ENCODE measurements around the gene ZNF827. TPM values are rescaled to one million over a fixed set of nuclear protein-coding genes. Genes with fewer than 3 reads are reported as not detected.

The ZNF827 gene
- total RNA-seq, 1 experiment from 2014 or later: 1.8 TPM

DNA sequence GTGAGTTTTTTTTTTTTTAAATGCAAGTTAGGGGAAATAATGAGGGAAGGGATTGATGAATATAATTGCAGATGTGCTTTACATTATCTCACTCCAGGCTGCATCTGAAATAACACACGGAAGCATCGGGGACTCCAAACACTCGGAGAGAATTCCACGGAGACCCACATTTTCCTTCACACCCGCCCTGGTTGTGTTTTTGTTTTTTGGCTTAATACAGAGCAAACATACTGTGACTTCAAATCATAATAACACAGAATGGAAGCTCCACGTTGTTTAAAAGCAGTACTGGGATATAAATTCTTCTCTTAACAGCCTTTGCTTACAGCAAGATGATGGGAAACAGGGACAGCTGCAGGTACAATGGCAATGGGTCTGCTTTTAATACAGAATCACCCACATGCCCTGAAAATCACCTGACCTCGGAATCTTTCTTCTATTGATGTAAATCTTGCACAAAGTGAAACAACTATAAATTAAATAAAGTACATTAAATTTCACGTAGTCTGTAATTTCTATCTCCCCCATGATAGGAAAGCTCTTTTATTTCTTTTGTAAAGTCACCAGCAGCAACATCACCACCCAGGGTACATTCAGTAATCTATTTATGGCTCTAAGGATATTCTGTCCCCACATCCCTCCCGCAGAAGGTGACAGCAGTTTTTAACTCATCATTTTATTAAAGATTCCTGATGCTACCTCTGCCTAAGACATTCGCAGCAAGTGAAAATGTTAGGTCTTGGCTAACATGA is 119.3 kb downstream of the ZNF827 start:
- in situ Hi-C loops (cut with HindIII; ENCODE audit: low pct_unique_long_range_greater_than_20kb, low sequenced_read_pairs): no loop called here
- DNase-seq (ENCODE audit: low read depth): no peak

DNA sequence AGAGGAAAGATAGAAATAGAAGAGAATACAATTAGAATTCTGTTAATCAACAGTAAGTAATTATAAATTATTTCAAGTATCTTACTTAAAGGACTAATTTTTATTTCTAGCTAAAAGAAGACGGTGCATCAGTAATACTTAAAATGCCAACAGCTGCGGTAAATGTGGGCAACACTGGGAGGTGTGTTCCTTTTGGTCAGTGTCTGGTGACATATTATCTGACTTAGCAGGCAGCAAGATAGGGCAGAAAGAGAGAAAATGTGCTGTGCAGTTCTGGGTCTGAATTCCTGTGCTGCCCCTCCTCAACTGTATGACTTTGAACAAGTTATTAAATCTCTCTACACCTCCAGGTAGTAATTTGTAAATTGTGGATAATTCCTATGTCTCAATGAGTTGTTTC is 120.6 kb downstream of the ZNF827 start:
- in situ Hi-C loops (cut with HindIII; ENCODE audit: low pct_unique_long_range_greater_than_20kb, low sequenced_read_pairs): no loop called here
- DNase-seq (ENCODE audit: low read depth): no peak

- in situ Hi-C loops (cut with HindIII; ENCODE audit: low pct_unique_long_range_greater_than_20kb, low sequenced_read_pairs): no loop called here
- DNase-seq (ENCODE audit: low read depth): no peak
Observed at GRCh38 chr4:145816091-145816490, 122.5 kb downstream of the ZNF827 start.

DNA sequence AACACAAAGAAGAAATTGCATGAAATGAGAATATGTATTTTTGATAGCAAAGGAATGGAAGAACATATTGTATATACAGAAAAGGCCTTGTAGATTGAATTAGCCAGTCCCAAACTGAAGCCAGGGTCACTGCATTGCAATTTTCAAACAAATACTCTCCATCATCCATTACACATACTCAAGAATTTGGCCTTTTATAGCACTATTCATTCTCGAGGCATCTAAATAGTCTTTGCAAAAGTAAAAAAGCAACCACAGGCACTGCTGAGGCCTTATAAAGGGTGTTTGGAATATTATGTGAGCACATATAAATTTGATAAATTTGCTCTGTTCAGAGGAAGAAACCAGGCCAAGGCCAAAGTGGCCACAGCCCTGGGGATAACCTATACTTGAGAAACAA is 123.0 kb downstream of the ZNF827 start:
- DNase-seq (ENCODE audit: low read depth): no peak
- in situ Hi-C loops (cut with HindIII; ENCODE audit: low pct_unique_long_range_greater_than_20kb, low sequenced_read_pairs): no loop called here

DNA sequence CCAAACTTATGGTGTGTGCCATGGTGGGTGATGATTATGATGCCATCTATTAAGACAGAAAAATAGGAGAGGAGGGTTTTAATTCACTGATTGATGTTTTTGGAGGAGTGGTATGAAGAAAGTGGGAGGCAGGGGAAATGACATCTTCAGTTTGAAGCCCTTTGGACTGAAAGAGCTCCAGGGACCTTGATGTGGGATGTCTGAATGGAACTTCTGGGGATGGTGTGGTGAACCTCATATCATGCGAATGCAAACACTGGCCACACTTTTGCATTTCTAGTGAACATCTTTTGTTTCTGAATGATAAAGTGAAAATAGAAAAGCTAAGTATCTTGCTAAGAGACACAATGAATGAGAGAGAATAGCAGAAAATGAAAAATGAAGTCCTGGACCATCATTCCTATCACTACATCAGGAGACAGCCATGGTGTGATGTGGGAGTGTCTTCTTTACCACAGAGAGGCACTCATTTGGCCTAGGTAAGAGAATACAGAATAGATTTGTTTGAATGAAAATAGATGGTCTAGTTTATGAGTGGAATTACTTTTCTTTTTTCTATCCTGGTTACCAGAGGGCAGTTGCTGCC is 123.5 kb downstream of the ZNF827 start:
- no peak for DNase-seq (ENCODE audit: low read depth)
- in situ Hi-C loops (cut with HindIII; ENCODE audit: low pct_unique_long_range_greater_than_20kb, low sequenced_read_pairs): no loop called here

DNA sequence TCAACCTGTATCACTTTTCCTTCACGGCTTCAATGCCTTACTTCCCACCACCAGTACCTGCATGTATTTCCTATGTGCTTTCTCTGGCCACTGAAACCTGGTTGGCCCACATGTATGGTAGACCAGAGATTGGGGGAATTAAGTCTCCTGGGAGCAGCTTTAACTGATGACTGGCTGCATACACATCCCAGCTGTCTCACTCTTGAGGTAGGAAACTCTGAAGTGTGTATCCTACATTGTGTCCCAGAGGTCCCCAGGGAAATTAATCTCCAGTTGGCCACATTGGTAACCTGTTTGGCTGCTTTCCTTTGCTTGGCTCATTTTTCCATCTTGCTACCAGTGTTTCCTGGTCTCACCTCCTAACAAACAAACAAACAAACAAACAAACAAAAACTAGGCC is 124.4 kb downstream of the ZNF827 start:
- in situ Hi-C loops (cut with HindIII; ENCODE audit: low pct_unique_long_range_greater_than_20kb, low sequenced_read_pairs): no loop called here
- no peak for DNase-seq (ENCODE audit: low read depth)

- peak; percentile 79 for DNase-seq (ENCODE audit: low read depth)
- in situ Hi-C loops (cut with HindIII; ENCODE audit: low pct_unique_long_range_greater_than_20kb, low sequenced_read_pairs): no loop called here
Observed at GRCh38 chr4:145812919-145813318, 125.7 kb downstream of the ZNF827 start.

DNA sequence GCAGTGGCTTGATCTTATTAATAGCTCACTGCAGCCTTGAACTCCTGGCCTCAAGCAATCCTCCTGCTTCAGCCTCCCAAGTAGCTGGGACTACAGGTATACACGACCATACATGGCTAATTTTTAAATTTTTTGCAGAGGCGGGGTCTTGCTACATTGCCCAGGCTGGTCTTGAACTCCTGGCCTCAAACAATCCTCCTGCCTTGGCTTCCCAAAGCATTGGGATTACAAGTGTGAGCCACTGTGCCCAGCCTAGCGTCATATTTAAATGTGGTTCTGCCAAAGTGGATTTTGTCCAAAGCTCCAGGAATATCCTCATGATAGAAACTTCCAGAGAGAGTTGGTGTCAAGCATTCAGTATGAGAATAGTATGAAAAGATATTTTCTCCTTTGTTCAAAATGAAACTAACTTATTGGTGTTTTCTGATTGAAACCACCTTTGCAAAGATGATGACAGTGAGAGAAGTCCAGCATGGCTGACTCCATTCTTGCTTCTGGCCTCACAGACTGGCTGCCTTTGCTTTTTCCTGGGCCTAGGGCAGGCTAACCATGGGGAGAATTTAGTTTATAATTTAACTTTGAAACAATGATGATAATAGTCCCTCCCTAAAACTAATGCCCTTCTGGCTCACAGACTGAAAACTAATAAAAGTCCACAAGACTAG is 129.6 kb downstream of the ZNF827 start:
- in situ Hi-C loops (cut with HindIII; ENCODE audit: low pct_unique_long_range_greater_than_20kb, low sequenced_read_pairs): no loop called here
- no peak for DNase-seq (ENCODE audit: low read depth)

DNA sequence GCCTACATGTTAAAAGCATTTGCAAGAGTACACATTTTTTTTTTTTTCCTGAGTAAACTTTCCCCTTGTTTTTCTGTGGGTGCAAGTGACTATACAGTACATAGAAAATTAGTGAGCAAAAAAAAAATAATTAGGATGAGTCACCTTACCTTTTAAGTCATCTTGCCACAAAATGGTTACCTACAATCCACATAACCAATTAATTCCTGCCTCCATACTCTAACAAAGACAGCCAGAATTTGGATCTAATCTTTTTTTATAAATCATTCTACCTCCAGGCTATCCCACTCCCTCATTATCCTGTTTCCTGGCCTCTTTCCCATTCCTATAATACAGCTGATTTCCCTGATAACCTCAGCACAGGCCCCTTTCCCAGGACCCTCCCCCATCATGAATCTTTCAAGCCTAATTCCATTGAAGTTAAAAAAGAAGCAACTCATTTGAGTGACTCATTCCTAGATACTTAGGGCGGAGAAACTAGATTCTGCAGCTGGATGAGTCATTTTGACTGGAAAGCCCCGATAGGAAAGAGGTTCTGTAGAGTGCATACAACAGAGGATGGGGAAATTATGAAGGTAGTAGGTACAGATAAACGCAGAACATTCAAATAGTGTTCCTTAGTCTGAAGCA is 130.5 kb downstream of the ZNF827 start:
- peak; percentile 95 for DNase-seq (ENCODE audit: low read depth)

GRCh38 chr4:145805490-145805889 is 133.1 kb downstream of the ZNF827 start:
- in situ Hi-C loops (cut with HindIII; ENCODE audit: low pct_unique_long_range_greater_than_20kb, low sequenced_read_pairs): no loop called here
- DNase-seq (ENCODE audit: low read depth): peak; percentile 61

More for the DNA sequence above, 130.5 kb downstream of the ZNF827 start:
- in situ Hi-C loops (cut with HindIII; ENCODE audit: low pct_unique_long_range_greater_than_20kb, low sequenced_read_pairs): no loop called here

DNA sequence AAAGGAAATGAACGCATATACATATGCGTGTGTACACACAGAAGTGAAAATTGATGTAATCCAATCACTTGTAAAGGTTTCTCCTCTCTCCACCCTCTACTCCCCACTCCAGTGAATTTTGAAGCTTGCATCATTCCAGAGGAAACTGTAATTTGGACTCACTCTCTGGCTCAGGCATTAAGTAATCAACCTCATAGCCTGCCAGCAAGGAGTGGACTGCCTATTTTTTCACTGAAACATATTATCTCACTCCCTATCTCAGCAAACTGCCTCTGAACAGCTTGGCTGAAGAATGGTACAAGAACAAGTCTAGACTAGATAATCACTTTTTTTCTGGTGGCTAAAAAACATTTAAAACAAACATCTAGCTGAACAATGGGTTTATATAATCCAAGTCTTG is 134.5 kb downstream of the ZNF827 start:
- in situ Hi-C loops (cut with HindIII; ENCODE audit: low pct_unique_long_range_greater_than_20kb, low sequenced_read_pairs): no loop called here

DNA sequence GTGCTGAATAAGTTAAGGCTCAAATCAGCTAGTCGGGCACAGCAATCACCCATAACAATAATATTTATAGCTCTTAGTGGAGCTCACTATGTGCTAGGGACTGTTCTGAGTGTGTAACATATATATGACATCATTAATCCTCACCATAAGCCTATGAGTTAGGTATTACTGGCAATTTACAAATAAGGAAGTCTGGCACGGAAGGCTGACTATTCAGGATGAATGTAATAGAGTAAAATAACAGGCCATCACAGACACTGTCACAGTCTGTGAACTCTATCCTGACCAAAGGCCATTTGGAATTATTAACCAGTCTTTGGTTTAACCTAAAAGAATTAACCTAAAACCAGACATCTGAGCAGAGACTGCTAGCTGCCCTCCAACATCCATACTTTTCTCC is 139.4 kb downstream of the ZNF827 start:
- peak; percentile 70 for DNase-seq (ENCODE audit: low read depth)
- in situ Hi-C loops (cut with HindIII; ENCODE audit: low pct_unique_long_range_greater_than_20kb, low sequenced_read_pairs): no loop called here

More for the DNA sequence above, 134.5 kb downstream of the ZNF827 start:
- DNase-seq (ENCODE audit: low read depth): no peak

GRCh38 chr4:145797278-145797677 is 141.3 kb downstream of the ZNF827 start:
- in situ Hi-C loops (cut with HindIII; ENCODE audit: low pct_unique_long_range_greater_than_20kb, low sequenced_read_pairs): no loop called here
- DNase-seq (ENCODE audit: low read depth): no peak

GRCh38 chr4:145796346-145796745 is 142.3 kb downstream of the ZNF827 start:
- in situ Hi-C loops (cut with HindIII; ENCODE audit: low pct_unique_long_range_greater_than_20kb, low sequenced_read_pairs): no loop called here
- no peak for DNase-seq (ENCODE audit: low read depth)

DNA sequence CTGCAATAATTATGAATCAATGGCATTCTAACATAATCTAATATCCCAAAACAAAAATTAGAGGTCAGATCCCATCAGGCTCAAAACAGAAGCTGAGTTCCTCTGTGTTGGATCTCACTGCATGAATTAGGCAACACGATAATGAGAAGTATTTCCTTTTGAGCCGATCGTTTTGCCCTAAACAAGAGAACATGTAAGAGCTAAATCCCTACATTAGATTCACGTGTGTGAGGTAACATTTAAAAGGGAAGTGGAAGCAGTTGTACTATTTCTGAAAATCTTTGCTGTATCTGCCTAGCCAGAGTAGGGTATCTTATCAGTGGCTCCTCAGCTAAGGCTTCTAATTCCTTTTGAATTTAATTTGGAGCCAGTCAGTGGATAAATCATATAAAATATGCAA is 143.1 kb downstream of the ZNF827 start:
- no peak for DNase-seq (ENCODE audit: low read depth)
- in situ Hi-C loops (cut with HindIII; ENCODE audit: low pct_unique_long_range_greater_than_20kb, low sequenced_read_pairs): no loop called here

DNA sequence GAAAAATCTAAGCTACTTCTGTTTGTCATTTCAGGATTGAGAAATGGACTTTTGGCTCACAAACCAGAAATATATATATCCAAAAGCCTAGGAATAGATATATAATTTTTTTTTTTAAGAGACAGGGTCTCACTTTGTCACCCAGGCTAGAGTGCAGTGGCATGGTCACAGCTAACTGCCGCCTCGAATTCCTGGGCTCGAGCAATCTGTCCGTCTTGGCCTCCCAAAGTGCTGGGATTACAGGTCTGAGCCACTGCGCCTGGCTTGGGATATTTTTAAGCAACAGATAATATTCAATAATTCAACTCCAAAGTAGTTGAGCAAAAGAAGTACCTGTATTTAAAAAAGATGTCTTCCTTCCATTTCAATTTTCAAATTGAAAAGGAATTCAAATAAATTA is 146.2 kb downstream of the ZNF827 start:
- in situ Hi-C loops (cut with HindIII; ENCODE audit: low pct_unique_long_range_greater_than_20kb, low sequenced_read_pairs): no loop called here
- DNase-seq (ENCODE audit: low read depth): no peak

- in situ Hi-C loops (cut with HindIII; ENCODE audit: low pct_unique_long_range_greater_than_20kb, low sequenced_read_pairs): no loop called here
- no peak for DNase-seq (ENCODE audit: low read depth)
Observed at GRCh38 chr4:145791988-145792387, 146.6 kb downstream of the ZNF827 start.

- no peak for DNase-seq (ENCODE audit: low read depth)
- in situ Hi-C loops (cut with HindIII; ENCODE audit: low pct_unique_long_range_greater_than_20kb, low sequenced_read_pairs): no loop called here
Observed at GRCh38 chr4:145788755-145789154, 149.9 kb downstream of the ZNF827 start.

DNA sequence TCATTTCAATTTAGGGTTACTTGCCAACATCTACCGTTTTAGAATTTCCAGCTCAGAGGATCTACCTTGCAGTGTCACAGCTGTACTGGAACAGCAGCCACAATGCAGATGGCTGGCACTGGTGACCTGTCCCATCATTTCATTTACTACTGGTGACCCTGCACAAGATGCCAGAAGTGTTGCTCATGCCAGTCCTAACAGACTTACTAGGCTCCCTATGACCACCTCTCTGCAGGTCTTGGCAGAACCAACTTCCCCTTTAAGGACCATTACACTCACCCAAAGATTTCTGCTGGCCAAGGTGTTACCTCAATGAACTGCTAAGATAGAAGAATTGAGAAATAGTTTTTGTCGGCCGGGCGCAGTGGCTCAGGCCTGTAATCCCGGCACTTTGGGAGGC is 151.8 kb downstream of the ZNF827 start:
- in situ Hi-C loops (cut with HindIII; ENCODE audit: low pct_unique_long_range_greater_than_20kb, low sequenced_read_pairs): no loop called here
- no peak for DNase-seq (ENCODE audit: low read depth)
